RWPE1 (cell line): ENCODE measurements around the gene OSBPL10.
"Not testable (repeated sequence)": the region's sequence is repeated elsewhere in the genome, so short reads cannot be mapped to it uniquely, and the experiment has no call there.

Source experiments
- CTCF ChIA-PET: fragments of 350-600 bp; sonication (Branson Sonifier 250); formaldehyde crosslinking; extraction: SDS; loops from one replicate; lab custom pipeline; 2021; lab: Yijun Ruan, JAX
- POLR2A ChIA-PET: fragments of 400-600 bp; formaldehyde crosslinking; extraction: SDS; loops from one replicate; lab custom pipeline; 2020; ENCODE audit warnings: antibody characterized with exemption; ENCODE audit not compliant: low non-redundant PET; lab: Yijun Ruan, JAX
- DNase-seq: peaks from one replicate; pipeline ENCODE4 v3.0.0; 2012; ENCODE audit warnings: low spot score
- H3K27ac ChIP-seq: fragments of 450-650 bp; 2 replicates; pipeline ENCODE4 v1.5.1; 2017
- CTCF ChIP-seq: fragments of 450-650 bp; conservative IDR thresholded peaks from 2 replicates; pipeline ENCODE4 v1.5.1; 2017; ENCODE audit warnings: low read depth, mild to moderate bottlenecking

Gene OSBPL10

GRCh38 chr3:31862666-31863279 is 118.3 kb downstream of the OSBPL10 start:
- no peak for DNase-seq
- H3K27ac ChIP-seq, result no peak overlapping the region
- CTCF ChIA-PET, result no interaction called here
- no peak for TF ChIP-seq CTCF
- POLR2A ChIA-PET, result no interaction called here

GRCh38 chr3:31861826-31862225 is 119.2 kb downstream of the OSBPL10 start:
- TF ChIP-seq CTCF, result no peak
- no peak for DNase-seq
- ChIA-PET CTCF (no interaction called here), POLR2A (no interaction called here)
- H3K27ac ChIP-seq, result no peak overlapping the region

GRCh38 chr3:31860642-31861041 is 120.4 kb downstream of the OSBPL10 start:
- POLR2A ChIA-PET, DNase-seq, CTCF ChIA-PET, H3K27ac ChIP-seq: not testable (repeated sequence)

GRCh38 chr3:31859245-31859644 is 121.8 kb downstream of the OSBPL10 start:
- no peak overlapping the region for H3K27ac ChIP-seq
- no peak for TF ChIP-seq CTCF
- ChIA-PET CTCF (no interaction called here), POLR2A (no interaction called here)
- no peak for DNase-seq

DNA sequence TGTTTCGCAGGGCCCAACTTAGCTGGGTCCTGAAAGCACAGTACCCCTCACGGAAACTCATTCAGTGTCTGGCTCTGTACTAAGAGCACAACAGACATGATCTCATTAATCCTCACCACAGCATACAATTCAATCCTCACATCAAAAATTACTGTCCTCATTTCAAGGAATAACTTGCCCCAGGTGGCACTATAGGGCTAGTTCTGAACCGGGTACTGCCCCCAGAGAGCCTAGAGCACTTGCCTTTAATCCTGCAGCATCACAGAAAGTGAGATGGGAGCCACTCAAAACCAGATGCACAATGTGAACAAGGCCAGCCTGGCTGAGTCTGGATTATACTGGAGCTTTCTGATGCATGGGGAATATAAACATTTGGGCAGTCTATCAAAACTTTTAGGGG is 122.6 kb downstream of the OSBPL10 start:
- ChIA-PET POLR2A (no interaction called here), CTCF (no interaction called here)
- H3K27ac ChIP-seq, result no peak overlapping the region
- DNase-seq, result no peak
- TF ChIP-seq CTCF, result no peak

DNA sequence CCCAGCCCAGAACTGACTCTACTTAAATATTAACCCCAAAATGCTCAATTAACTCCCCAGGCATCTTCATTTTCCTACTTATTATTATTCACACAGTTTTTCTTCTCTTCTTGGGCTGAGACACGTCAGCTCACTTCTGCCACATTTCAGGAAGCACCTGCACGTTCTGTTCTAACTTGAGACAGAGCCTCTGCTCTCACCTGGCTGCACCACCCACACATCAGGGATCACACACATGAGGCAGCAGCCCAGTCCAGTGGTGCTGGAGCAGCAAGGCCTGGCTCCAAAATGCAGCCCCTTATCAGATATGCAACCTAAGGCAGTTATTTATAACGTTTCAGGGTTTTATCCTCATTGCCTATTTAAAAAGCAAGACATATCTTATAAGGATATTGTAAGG is 127.5 kb downstream of the OSBPL10 start:
- ChIA-PET CTCF (no interaction called here), POLR2A (no interaction called here)
- H3K27ac ChIP-seq, result no peak overlapping the region
- no peak for DNase-seq
- no peak for TF ChIP-seq CTCF

DNA sequence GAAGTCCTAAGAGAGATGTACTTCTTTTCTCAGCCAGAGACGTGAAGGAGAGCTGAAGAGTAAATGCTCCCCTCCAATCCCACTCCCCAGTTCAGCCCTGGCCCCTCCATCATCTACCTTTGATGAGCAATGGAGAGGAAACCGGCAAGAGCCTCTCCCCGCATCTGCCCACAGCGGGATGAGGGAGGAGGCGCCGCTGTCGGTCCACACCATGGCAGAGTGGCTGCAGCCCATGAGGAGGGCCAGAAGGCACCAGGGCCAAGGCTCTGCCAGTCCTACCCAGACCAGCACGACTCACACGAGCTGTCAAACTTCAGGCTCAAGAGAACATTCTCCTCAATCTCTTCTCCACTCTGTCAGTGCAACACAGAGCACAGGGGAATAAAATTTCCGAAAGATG is 129.8 kb downstream of the OSBPL10 start:
- CTCF ChIA-PET, result no interaction called here
- POLR2A ChIA-PET, result no interaction called here
- peak overlapping the region; percentile 36 for H3K27ac ChIP-seq
- no peak for TF ChIP-seq CTCF
- no peak for DNase-seq
